OCI-LY7 (cell line): ENCODE results near the gene SMOC2.

Source experiments
- CTCF ChIP-seq: fragments of 200-600 bp; sonication (generic); conservative IDR thresholded peaks from 2 replicates; pipeline ENCODE4 v1.5.1; 2014; ENCODE audit warnings: mild to moderate bottlenecking, antibody characterized with exemption, low read length, moderate library complexity, mixed read lengths
- EZH2phosphoT487 ChIP-seq: fragments of 200-600 bp; sonication (generic); IDR thresholded peaks from 2 replicates; pipeline ENCODE4 v1.6.1; 2018; ENCODE audit warnings: low read depth, borderline replicate concordance, mild to moderate bottlenecking, mixed run types, antibody characterized with exemption, low read length, moderate library complexity, mixed read lengths

- no peak for TF ChIP-seq CTCF
- no peak for TF ChIP-seq EZH2phosphoT487
These were observed 161.6 kb downstream of the SMOC2 start for GRCh38 chr6:168602576-168602975.
